NT2/D1 (cell line): ENCODE measurements around the gene IPPK.
"Not testable (repeated sequence)": the region's sequence is repeated elsewhere in the genome, so short reads cannot be mapped to it uniquely, and the experiment has no call there.

Experiments
- DNase-seq: peaks from one replicate; pipeline ENCODE4 v3.0.0-alpha.2; 2011; ENCODE audit warnings: low read depth, low spot score
- H3K27me3 ChIP-seq: 2 replicates; pipeline ENCODE4 v1.6.0; 2011; ENCODE audit warnings: mild to moderate bottlenecking; ENCODE audit not compliant: insufficient read length, insufficient read depth
- H3K36me3 ChIP-seq: 2 replicates; pipeline ENCODE4 v1.6.1; 2011; ENCODE audit warnings: mild to moderate bottlenecking, low read length, mixed read lengths; ENCODE audit not compliant: insufficient read depth, insufficient read length
- H3K4me1 ChIP-seq: 2 replicates; pipeline ENCODE4 v1.5.1; 2011; ENCODE audit not compliant: insufficient read depth, insufficient read length
- H3K4me3 ChIP-seq: 2 replicates; pipeline ENCODE4 v1.5.1; 2011; ENCODE audit warnings: low read depth; ENCODE audit not compliant: insufficient read length
- H3K9ac ChIP-seq: 2 replicates; pipeline ENCODE4 v1.6.0; 2011; ENCODE audit warnings: low read depth; ENCODE audit not compliant: insufficient read length
- H3K9me3 ChIP-seq: 2 replicates; pipeline ENCODE4 v1.5.1; 2011; ENCODE audit warnings: mild to moderate bottlenecking, low read length; ENCODE audit not compliant: insufficient read depth
- SUZ12 ChIP-seq: IDR thresholded peaks from 2 replicates; pipeline ENCODE4 v1.6.1; 2011; ENCODE audit not compliant: insufficient read length, insufficient read depth; ENCODE audit errors: extremely low read depth
- YY1 ChIP-seq: IDR thresholded peaks from 2 replicates; pipeline ENCODE4 v1.6.1; 2011; ENCODE audit not compliant: insufficient read length, insufficient read depth
- ZNF274 ChIP-seq: IDR thresholded peaks from 2 replicates; pipeline ENCODE4 v1.6.1; 2011; ENCODE audit warnings: mild to moderate bottlenecking, low read depth, low read length

The IPPK gene

DNA sequence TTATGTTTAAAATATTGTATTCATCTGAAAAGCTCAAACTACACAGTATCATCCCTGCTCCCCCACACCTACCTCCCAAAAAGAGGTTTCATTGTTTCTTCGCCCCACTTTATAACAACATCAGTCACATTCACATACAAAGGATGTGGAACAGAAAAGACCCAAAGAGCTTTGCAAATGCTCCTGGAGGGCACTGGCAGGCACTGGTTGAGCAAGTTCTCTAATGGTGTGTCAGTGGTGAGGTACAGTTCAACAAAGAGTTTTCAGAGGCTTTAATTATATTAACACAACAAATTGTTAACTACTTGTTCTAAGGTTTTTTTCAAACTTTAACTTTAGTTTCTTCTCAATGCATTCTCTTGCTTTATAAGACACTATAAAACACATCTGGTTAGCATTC is 80.0 kb downstream of the IPPK start:
- Histone ChIP-seq H3K9me3 (no peaks in the 10 kb centered on the region; the same call in 1 of the 2 replicates), H3K9ac (no peak overlapping the region), H3K4me1 (no peaks in the 10 kb centered on the region), H3K27me3 (no peaks in the 10 kb centered on the region), H3K4me3 (no peak overlapping the region), H3K36me3 (no peaks in the 10 kb centered on the region)
- no peak for DNase-seq
- TF ChIP-seq YY1 (no peak), ZNF274 (no peak), SUZ12 (no peak)

GRCh38 chr9:92576175-92576574 is 93.8 kb downstream of the IPPK start:
- H3K9ac ChIP-seq = no peak overlapping the region
- no peak for DNase-seq
- H3K4me3 ChIP-seq = no peak overlapping the region

DNA sequence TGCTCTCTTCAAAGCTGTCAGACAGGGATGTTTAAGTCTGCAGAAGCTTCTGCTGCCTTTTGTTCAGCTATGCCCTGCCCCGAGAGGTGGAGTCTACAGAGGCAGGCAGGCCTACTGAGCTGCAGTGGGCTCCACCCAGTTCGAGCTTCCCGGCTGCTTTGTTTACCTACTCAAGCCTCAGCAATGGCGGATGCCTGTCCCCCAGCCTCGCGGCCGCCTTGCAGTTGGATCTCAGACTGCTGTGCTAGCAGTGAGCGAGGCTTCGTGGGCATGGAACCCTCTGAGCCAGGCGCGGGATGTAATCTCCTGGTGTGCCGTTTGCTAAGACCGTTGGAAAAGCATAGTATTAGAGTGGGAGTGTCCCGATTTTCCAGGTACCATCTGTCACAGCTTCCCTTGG is 96.3 kb downstream of the IPPK start:
- H3K9ac ChIP-seq = not testable (repeated sequence)

More at GRCh38 chr9:92576175-92576574, 93.8 kb downstream of the IPPK start:
- Histone ChIP-seq H3K9me3 (no peaks in the 10 kb centered on the region), H3K36me3 (no peaks in the 10 kb centered on the region), H3K4me1 (no peaks in the 10 kb centered on the region), H3K27me3 (no peaks in the 10 kb centered on the region)
- TF ChIP-seq SUZ12 (no peak), YY1 (no peak), ZNF274 (no peak)

GRCh38 chr9:92571871-92572270 is 98.1 kb downstream of the IPPK start:
- not testable (repeated sequence) for H3K9me3 ChIP-seq, H3K4me3 ChIP-seq, H3K36me3 ChIP-seq, H3K9ac ChIP-seq, DNase-seq, H3K4me1 ChIP-seq, H3K27me3 ChIP-seq

More for the DNA sequence above, 96.3 kb downstream of the IPPK start:
- H3K9me3 ChIP-seq, H3K4me1 ChIP-seq, H3K4me3 ChIP-seq, H3K27me3 ChIP-seq, DNase-seq, H3K36me3 ChIP-seq: not testable (repeated sequence)

- no peak for DNase-seq
- H3K9ac ChIP-seq = no peak overlapping the region
Measured at GRCh38 chr9:92564982-92565381, 104.9 kb downstream of the IPPK start.

DNA sequence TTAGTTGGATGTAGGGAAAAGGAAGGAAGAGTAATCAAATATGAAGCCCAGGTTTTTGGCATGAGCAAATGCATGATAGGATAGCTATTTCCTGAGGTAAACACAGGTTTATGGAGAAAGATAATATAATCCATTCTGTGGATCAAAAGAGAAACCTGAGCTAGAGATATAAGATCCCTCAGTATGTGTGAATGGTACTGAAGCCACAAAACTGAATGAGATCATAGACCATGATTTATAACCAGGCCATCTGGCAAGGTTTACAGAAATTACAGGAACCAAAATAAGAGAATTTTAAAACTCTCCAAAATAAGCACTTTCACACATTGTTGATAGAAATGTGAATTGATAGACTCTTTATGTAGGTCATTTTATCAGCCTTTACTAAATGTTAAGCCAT is 105.4 kb downstream of the IPPK start:
- H3K36me3 ChIP-seq = no peaks in the 10 kb centered on the region
- H3K9me3 ChIP-seq = no peaks in the 10 kb centered on the region
- H3K4me3 ChIP-seq = no peak overlapping the region
- H3K9ac ChIP-seq = no peak overlapping the region
- no peaks in the 10 kb centered on the region for H3K4me1 ChIP-seq
- no peaks in the 10 kb centered on the region for H3K27me3 ChIP-seq
- no peak for DNase-seq
- no peak for TF ChIP-seq YY1
- no peak for TF ChIP-seq SUZ12
- TF ChIP-seq ZNF274 = no peak

More at GRCh38 chr9:92564982-92565381, 104.9 kb downstream of the IPPK start:
- Histone ChIP-seq H3K4me1 (no peaks in the 10 kb centered on the region), H3K4me3 (no peak overlapping the region), H3K36me3 (no peaks in the 10 kb centered on the region), H3K27me3 (no peaks in the 10 kb centered on the region), H3K9me3 (no peaks in the 10 kb centered on the region)
- no peak for TF ChIP-seq SUZ12
- no peak for TF ChIP-seq ZNF274
- TF ChIP-seq YY1 = no peak
